ENCODE data around the gene NPEPL1. TPM values are rescaled to one million over a fixed set of nuclear protein-coding genes. Genes with fewer than 3 reads are reported as not detected.
"Not testable (repeated sequence)": the region's sequence is repeated elsewhere in the genome, so short reads cannot be mapped to it uniquely, and the experiment has no call there.

NPEPL1 gene, protein sequence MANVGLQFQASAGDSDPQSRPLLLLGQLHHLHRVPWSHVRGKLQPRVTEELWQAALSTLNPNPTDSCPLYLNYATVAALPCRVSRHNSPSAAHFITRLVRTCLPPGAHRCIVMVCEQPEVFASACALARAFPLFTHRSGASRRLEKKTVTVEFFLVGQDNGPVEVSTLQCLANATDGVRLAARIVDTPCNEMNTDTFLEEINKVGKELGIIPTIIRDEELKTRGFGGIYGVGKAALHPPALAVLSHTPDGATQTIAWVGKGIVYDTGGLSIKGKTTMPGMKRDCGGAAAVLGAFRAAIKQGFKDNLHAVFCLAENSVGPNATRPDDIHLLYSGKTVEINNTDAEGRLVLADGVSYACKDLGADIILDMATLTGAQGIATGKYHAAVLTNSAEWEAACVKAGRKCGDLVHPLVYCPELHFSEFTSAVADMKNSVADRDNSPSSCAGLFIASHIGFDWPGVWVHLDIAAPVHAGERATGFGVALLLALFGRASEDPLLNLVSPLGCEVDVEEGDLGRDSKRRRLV
- 10 to 100 TPM; 28.7 to 30.7 TPM for total RNA-seq

DNA sequence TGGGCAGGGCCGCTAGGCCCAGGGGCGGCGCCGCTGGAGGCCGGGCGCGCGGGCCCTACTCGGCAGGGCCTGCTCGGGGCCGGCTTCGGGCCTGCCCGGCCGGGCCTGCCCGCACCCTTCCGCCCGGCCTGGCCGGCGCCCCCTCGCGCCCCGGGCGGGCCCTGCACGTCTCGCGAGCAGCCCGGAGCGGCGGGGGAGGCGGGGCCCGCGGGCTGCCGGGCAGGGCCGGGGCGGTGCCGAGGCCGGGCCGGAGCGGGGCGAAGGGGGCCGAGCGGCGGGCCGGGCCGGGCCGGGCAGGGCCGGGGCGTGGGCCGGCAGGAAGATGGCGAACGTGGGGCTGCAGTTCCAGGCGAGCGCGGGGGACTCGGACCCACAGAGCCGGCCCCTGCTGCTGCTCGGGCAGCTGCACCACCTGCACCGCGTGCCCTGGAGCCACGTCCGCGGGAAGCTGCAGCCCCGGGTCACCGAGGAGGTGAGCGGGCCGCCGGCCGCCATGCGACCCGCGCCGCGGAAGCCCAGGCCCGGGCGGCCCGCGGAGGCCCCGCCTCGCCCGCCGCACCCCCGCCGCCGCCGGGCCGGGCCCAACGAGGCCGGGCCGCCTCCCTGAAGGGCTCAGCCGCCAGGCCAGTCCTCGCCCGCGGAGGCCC, at the start of gene NPEPL1:
Gene NPEPL1, plus strand, starts transcription at position 222 of the 647 bp plus-strand sequence. Its CDS starts 101 bp downstream, at position 323.
- Mint-ChIP-seq H3K4me3 (peak within 1 kb of the TSS; percentile 70), H3K4me1 (peaks cover 13% of the 10 kb centered on the region), H3K9me3 (no peaks in the 10 kb centered on the region), H3K27me3 (no peaks in the 10 kb centered on the region), H3K27ac (peak within 1 kb of the TSS; percentile 83), H3K36me3 (ENCODE audit: low read depth) (peaks cover 7% of the 10 kb centered on the region)
- POLR2A ChIA-PET: no interaction called here
- DNase-seq: peak; percentile 58
- CTCF ChIA-PET: interaction anchor here (1.0 to 1.8 kb wide), 4 partner anchors 12 to 83 kb away, joined by 3 to 10 read pairs (median 6); partner anchors contain the start of gene STX16

DNA sequence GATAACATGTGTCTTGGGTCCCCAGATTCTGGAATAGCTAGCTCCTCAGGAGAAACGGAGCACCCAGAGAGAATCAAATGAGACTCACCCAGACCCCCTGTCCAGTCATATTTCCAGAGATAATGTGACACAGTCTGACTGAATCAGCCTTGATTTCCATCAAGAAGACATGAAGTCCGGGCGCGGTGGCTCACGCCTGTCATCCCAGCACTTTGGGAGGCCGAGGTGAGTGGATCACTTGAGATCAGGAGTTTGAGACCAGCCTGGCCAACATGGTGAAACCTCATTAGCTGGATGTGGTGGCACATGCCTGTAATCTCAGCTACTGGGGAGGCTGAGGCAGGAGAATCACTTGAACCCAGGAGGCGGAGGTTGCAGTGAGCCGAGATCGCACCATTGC, 49.7 kb upstream of the NPEPL1 start:
- CTCF ChIA-PET: interaction anchor here (1.2 to 2.0 kb wide), 2 partner anchors 8 to 12 kb away, joined by 6 to 9 read pairs; partner anchors contain the start of gene STX16
- H3K4me1 Mint-ChIP-seq; POLR2A ChIA-PET; H3K9me3 Mint-ChIP-seq; DNase-seq; H3K27ac Mint-ChIP-seq; H3K36me3 Mint-ChIP-seq (ENCODE audit: low read depth); H3K4me3 Mint-ChIP-seq: not testable (repeated sequence)
- peaks cover 13% of the 10 kb centered on the region for H3K27me3 Mint-ChIP-seq

DNA sequence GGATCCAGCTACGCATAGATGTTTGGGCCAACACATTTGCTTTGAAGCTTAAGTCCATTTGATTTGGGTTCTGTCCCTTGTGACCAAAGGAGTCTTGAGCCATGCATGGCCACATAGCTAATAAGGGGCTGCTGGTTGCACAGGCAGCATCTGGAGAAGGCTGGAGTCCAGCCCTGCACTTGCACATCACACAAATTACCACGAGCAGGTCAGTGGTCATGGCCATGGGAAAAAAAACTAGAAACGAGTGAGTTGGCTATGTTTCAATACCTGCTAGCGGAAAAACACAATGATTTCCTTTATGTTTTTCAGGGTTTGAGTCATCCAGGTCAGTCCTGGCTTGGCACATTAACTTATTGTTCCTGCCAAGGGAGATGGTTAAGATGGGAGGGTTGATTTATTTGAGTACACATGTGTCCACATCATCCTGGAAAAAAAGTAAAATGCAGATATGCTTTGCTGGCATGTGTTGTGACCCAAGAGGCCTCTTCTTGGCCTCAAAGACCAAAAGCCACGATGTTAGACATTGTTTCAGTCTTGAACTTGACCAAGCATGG, 47.1 kb upstream of the NPEPL1 start:
- Mint-ChIP-seq H3K4me3 (no peak overlapping the region), H3K4me1 (peaks cover 8% of the 10 kb centered on the region), H3K36me3 (ENCODE audit: low read depth) (no peaks in the 10 kb centered on the region), H3K27ac (no peak overlapping the region), H3K9me3 (no peaks in the 10 kb centered on the region), H3K27me3 (peaks cover 3% of the 10 kb centered on the region)
- CTCF ChIA-PET: interaction anchor here (0.6 to 1.0 kb wide), 2 partner anchors 14 to 19 kb away, joined by 3 to 5 read pairs; no protein-coding TSS in a partner anchor
- no peak for DNase-seq
- POLR2A ChIA-PET: no interaction called here

DNA sequence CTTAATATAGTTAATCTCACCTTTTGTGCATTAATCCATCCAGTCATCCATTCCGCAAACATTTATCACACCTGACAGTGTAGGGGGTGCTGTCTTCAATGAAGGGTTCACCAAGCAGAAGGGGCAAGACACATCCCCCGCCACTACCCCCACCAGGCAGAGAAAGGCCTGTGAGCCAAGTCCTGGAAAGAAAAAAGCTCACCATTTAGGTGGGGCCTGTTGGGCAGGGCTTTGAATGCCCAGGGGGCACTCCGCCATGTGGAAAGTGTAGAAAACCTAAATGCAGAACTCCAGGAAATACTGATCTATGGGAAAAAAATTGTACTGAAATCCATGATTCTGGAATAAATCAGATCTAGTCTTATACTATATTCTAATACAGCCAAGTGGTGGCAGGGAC, 46.3 kb upstream of the NPEPL1 start:
- Mint-ChIP-seq H3K27ac (no peak overlapping the region), H3K4me3 (no peak overlapping the region), H3K27me3 (peaks cover 3% of the 10 kb centered on the region), H3K4me1 (peaks cover 8% of the 10 kb centered on the region), H3K9me3 (no peaks in the 10 kb centered on the region), H3K36me3 (ENCODE audit: low read depth) (peaks cover 3% of the 10 kb centered on the region)
- DNase-seq: no peak
- ChIA-PET CTCF (interaction anchor here (1.7 kb wide), 1 partner anchor 12 kb away, joined by 5 read pairs; no protein-coding TSS in a partner anchor), POLR2A (no interaction called here)

DNA sequence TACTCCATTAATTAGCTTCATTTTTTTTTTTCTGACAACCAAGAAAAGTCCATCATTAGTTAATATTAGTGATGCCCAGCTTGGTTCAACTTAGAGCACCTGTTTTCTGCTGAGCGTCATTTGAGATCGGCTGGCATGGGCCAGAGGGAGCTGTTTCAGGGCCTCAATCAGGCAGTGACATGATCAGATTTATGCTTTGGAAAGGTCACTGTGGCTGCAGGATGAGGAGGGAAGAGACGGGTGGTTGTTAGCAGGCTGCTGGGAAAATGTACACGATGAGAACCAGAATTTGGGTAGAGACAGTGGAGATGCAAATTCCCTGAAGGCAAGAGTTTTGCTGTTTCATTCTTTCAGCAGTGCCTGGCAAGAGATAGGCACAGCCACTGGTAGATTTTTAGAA, 45.9 kb upstream of the NPEPL1 start:
- peaks cover 8% of the 10 kb centered on the region for H3K4me1 Mint-ChIP-seq
- no peaks in the 10 kb centered on the region for H3K9me3 Mint-ChIP-seq
- no peak for DNase-seq
- H3K36me3 Mint-ChIP-seq (ENCODE audit: low read depth): peaks cover 7% of the 10 kb centered on the region
- H3K4me3 Mint-ChIP-seq: no peak overlapping the region
- H3K27me3 Mint-ChIP-seq: no peaks in the 10 kb centered on the region
- H3K27ac Mint-ChIP-seq: no peak overlapping the region
- ChIA-PET POLR2A (no interaction called here), CTCF (interaction anchor here (1.1 to 2.1 kb wide), 3 partner anchors 10 to 47 kb away, joined by 4 to 6 read pairs (median 5); no protein-coding TSS in a partner anchor)

DNA sequence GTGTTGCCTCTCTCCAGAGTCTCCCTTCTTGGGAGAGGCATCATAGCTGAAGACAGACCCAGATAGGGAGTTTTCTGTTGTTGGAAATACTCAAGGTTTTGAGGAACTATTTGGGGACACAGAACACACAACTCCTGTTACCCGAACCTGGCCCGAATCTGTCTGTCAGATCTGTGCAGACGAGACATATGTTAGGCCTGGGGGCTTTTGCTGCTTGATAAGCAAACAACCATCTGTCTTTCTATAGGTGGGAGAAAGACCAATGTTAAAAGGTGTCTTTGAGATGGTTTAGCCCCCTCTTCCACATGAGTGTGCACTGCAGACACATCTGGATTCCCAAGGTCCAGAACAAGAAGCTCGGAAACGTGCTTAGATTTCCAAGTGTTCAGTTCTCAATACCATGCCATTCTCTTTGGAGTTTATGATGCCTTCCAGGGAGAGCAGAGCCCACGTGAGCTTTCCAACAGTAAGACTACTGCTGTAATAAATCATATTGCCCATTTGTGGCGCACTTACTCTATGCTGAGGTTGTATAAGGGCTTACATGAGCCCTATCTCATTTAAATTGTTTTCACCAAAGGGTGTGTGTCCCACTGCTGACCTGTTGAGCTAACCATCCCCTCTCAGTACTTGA, 45.3 kb upstream of the NPEPL1 start:
- peak; percentile 31 for DNase-seq
- H3K4me3 Mint-ChIP-seq: no peak overlapping the region
- H3K27me3 Mint-ChIP-seq: no peaks in the 10 kb centered on the region
- H3K27ac Mint-ChIP-seq: no peak overlapping the region
- ChIA-PET CTCF (interaction anchor here (0.6 to 2.1 kb wide), 7 partner anchors 11 to 520 kb away, joined by 3 to 6 read pairs (median 4); no protein-coding TSS in a partner anchor), POLR2A (no interaction called here)
- H3K4me1 Mint-ChIP-seq: peaks cover 8% of the 10 kb centered on the region
- H3K9me3 Mint-ChIP-seq: no peaks in the 10 kb centered on the region
- peaks cover 9% of the 10 kb centered on the region for H3K36me3 Mint-ChIP-seq (ENCODE audit: low read depth)

DNA sequence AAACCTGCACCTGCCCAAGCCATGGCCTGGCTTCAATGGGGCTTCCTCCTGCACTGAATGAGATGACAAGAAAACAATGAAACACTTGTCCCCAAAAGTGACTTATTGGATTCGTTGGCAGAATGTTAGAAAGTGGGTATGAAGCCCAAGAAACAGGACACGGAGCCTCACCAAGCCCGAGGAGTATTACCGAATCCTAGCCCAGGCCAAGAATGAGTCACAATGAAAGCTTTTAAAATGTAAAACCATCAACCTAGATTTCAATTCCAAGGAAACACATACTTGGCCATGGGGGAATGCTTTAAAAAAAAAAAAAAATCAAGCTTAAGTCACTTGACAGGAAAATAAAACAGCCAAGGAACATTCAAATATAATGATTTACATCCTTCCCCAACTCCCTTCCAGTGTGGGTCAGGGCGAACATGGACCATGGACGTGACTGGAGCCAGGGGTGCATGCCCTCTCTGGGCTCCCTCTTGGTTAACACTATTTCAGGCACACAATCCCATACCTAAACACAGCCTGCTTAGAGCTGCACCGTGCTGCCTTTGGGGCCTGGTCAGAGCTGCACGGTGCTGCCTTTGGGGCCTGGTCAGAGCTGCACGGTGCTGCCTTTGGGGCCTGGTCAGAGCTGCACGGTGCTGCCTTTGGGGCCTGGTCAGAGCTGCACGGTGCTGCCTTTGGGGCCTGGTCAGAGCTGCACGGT, 44.7 kb upstream of the NPEPL1 start:
- H3K27me3 Mint-ChIP-seq: no peaks in the 10 kb centered on the region
- ChIA-PET POLR2A (no interaction called here), CTCF (interaction anchor here (0.6 to 2.1 kb wide), 6 partner anchors 11 to 349 kb away, joined by 3 to 6 read pairs (median 4); no protein-coding TSS in a partner anchor)
- peak; percentile 3 for DNase-seq
- H3K4me1 Mint-ChIP-seq: peaks cover 8% of the 10 kb centered on the region
- H3K27ac Mint-ChIP-seq: no peak overlapping the region
- H3K9me3 Mint-ChIP-seq: no peaks in the 10 kb centered on the region
- no peak overlapping the region for H3K4me3 Mint-ChIP-seq
- H3K36me3 Mint-ChIP-seq (ENCODE audit: low read depth): peaks cover 11% of the 10 kb centered on the region

DNA sequence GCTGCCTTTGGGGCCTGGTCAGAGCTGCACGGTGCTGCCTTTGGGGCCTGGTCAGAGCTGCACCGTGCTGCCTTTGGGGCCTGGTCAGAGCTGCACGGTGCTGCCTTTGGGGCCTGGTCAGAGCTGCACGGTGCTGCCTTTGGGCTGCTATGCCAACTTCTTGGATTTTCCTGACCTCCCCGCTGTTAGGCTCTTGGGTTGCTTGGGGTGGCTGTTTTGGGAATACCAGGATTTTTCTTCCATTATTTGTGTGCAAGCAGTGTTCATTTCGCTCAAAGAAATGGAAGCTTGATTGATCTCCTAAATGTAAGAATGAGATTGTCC, 44.1 kb upstream of the NPEPL1 start:
- CTCF ChIA-PET: interaction anchor here (0.6 to 2.1 kb wide), 4 partner anchors 11 to 348 kb away, joined by 3 to 6 read pairs (median 4); no protein-coding TSS in a partner anchor
- H3K27ac Mint-ChIP-seq, POLR2A ChIA-PET, H3K27me3 Mint-ChIP-seq, DNase-seq, H3K9me3 Mint-ChIP-seq: not testable (repeated sequence)
- Mint-ChIP-seq H3K36me3 (ENCODE audit: low read depth) (peaks cover 15% of the 10 kb centered on the region), H3K4me3 (peak overlapping the region; percentile 62), H3K4me1 (peaks cover 10% of the 10 kb centered on the region)

DNA sequence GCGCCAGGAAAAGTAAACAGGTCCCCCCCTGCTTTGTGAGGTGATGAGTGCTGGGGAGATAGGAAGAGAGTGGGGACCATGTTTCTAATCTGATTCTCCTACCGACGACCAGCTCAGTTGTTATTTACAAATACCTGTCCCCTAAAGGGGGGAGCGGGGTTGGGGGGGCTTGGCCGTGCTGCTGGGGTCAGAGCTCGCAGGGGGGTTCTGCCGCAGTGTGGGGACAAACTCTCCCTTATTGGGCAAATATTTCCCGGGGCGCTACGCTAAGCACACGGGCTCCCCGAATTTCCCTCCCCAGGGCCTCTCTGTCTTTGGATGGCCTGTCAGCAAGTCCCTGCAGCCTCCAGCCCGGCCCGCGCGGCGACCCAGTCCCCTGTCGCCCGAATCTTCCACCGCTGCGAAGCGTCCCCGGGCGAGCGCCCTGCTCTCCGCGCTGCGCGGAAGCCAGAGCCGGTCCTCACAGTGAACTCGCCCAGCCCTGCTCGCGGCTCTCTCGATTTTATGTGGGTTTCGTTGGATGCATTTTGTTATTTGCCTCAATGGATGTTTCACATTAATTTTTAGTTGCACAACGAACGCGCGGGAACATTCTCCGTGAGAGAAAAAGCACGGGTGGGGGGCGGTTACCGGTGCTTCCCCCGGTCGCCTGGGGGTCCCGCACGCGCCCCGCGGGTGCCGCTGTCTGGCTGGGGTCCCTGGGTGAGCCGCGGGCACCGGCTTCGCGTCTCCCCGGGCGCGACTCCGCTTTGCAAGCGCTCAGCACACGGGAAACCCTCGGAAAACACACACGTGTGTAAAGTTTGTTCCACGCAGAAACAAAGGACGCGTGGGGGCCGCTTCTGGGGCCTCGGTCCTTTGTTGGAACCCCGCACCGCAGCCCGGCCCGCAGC, 43.1 kb upstream of the NPEPL1 start:
- CTCF ChIA-PET: interaction anchor here (0.5 to 3.3 kb wide), 6 partner anchors 11 to 251 kb away, joined by 4 to 44 read pairs (median 8); partner anchors contain the start of genes GNAS and GNAS-AS1
- Mint-ChIP-seq H3K27ac (peak overlapping the region; percentile 81), H3K36me3 (ENCODE audit: low read depth) (peaks cover 15% of the 10 kb centered on the region), H3K9me3 (no peaks in the 10 kb centered on the region), H3K4me3 (peak overlapping the region; percentile 62), H3K4me1 (peaks cover 14% of the 10 kb centered on the region), H3K27me3 (no peaks in the 10 kb centered on the region)
- peak; percentile 37 for DNase-seq
- POLR2A ChIA-PET: no interaction called here

DNA sequence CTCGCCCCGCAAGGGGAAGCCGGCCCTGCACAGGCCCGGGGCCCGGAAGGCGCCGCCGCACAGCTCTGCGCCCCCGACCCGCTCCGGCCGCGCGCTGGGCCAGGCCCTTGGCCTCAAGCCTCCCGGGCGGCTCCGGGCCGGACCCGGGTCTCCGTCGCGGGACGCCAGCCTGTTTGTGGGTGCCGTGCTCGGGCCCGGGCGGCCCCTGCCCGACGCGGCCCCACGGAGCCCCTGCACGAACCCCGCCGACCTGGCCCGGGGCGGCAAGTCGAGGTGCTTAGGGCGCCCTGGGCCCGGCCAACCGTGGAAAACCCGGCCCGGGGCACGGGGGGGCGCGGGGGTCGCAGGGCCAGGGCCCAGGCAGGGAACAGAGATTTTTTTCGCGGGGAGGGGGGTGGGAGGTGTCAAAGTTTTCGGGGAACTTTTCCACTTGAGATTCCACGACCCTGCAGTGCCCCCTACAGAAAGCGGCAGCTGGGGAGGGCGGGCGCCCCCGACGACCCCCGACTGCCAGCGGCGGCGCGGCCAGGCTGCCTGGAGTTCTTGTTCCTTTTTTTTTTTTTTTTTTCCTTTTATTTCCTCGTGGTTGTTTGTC, 42.3 kb upstream of the NPEPL1 start:
- peaks cover 15% of the 10 kb centered on the region for H3K4me1 Mint-ChIP-seq
- H3K4me3 Mint-ChIP-seq: peak overlapping the region; percentile 90
- CTCF ChIA-PET: interaction anchor here (0.5 to 3.3 kb wide), 23 partner anchors 8 to 558 kb away, joined by 3 to 44 read pairs (median 5); partner anchors contain the start of genes GNAS, GNAS-AS1 and NPEPL1
- POLR2A ChIA-PET: interaction anchor here (2.8 kb wide), 1 partner anchor 10 kb away, joined by 19 read pairs; no protein-coding TSS in a partner anchor
- peaks cover 18% of the 10 kb centered on the region for H3K36me3 Mint-ChIP-seq (ENCODE audit: low read depth)
- no peaks in the 10 kb centered on the region for H3K9me3 Mint-ChIP-seq
- no peaks in the 10 kb centered on the region for H3K27me3 Mint-ChIP-seq
- DNase-seq: peak; percentile 28
- peak overlapping the region; percentile 99 for H3K27ac Mint-ChIP-seq
